ENCODE data around the gene VDR.

VDR gene

GRCh38 chr12:47927346-47927745 lies 22.6 kb upstream of the VDR start:
- no peak overlapping the region for H3K4me3 ChIP-seq (ENCODE audit: low read depth, low read length)
- no peak for TF ChIP-seq CTCF (IDR thresholded peaks at IDR 0.05; ENCODE audit: low read depth, low read length)

- TF ChIP-seq CTCF (IDR thresholded peaks at IDR 0.05; ENCODE audit: low read depth, low read length) = no peak
- H3K4me3 ChIP-seq (ENCODE audit: low read depth, low read length) = no peak overlapping the region
Observed at GRCh38 chr12:47921907-47922306, 17.1 kb upstream of the VDR start.

GRCh38 chr12:47920913-47921312 lies 16.1 kb upstream of the VDR start:
- no peak for TF ChIP-seq CTCF (IDR thresholded peaks at IDR 0.05; ENCODE audit: low read depth, low read length)
- H3K4me3 ChIP-seq (ENCODE audit: low read depth, low read length) = no peak overlapping the region

GRCh38 chr12:47913081-47913480 lies 8.3 kb upstream of the VDR start:
- no peak overlapping the region for H3K4me3 ChIP-seq (ENCODE audit: low read depth, low read length)
- TF ChIP-seq CTCF (IDR thresholded peaks at IDR 0.05; ENCODE audit: low read depth, low read length) = no peak

GRCh38 chr12:47912556-47912955 lies 7.8 kb upstream of the VDR start:
- TF ChIP-seq CTCF (IDR thresholded peaks at IDR 0.05; ENCODE audit: low read depth, low read length) = no peak
- no peak overlapping the region for H3K4me3 ChIP-seq (ENCODE audit: low read depth, low read length)

- no peak for TF ChIP-seq CTCF (IDR thresholded peaks at IDR 0.05; ENCODE audit: low read depth, low read length)
- no peak overlapping the region for H3K4me3 ChIP-seq (ENCODE audit: low read depth, low read length)
Observed at GRCh38 chr12:47910981-47911380, 6.2 kb upstream of the VDR start.

- no peak overlapping the region for H3K4me3 ChIP-seq (ENCODE audit: low read depth, low read length)
- no peak for TF ChIP-seq CTCF (IDR thresholded peaks at IDR 0.05; ENCODE audit: low read depth, low read length)
Observed at GRCh38 chr12:47910486-47910885, 5.7 kb upstream of the VDR start.

All from WI38 (cell line).